Activated CD8-positive, alpha-beta memory T cell treated with anti-CD3 and anti-CD28 coated beads, Interleukin-2, amount 50 U/mL, for 24 hours (primary cell): ENCODE data around the gene DAZAP2.

Experiments
- DNase-seq: peaks from one replicate; pipeline ENCODE4 v3.0.0-alpha.2; 2020; ENCODE audit errors: extremely low read depth

The DAZAP2 gene

GRCh38 chr12:51238510-51239334 is at the start of gene DAZAP2:
Gene DAZAP2 (plus strand): TSS chr12:51238826. CDS start chr12:51238908, 82 bp downstream.
- peak; percentile 85 for DNase-seq

- no peak for DNase-seq
Measured at GRCh38 chr12:51189790-51190355, 48.8 kb upstream of the DAZAP2 start.

GRCh38 chr12:51190820-51191219 is 47.8 kb upstream of the DAZAP2 start:
- no peak for DNase-seq

GRCh38 chr12:51191516-51192283 is 46.9 kb upstream of the DAZAP2 start:
- DNase-seq = no peak

- DNase-seq = no peak
Measured at GRCh38 chr12:51192284-51192671, 46.3 kb upstream of the DAZAP2 start.

GRCh38 chr12:51195841-51196240 is 42.8 kb upstream of the DAZAP2 start:
- DNase-seq = no peak

- DNase-seq = no peak
Measured at GRCh38 chr12:51196547-51196946, 42.1 kb upstream of the DAZAP2 start.

- DNase-seq = no peak
Measured at GRCh38 chr12:51197736-51198567, 40.7 kb upstream of the DAZAP2 start.

- DNase-seq = no peak
Measured at GRCh38 chr12:51198568-51199365, 39.9 kb upstream of the DAZAP2 start.

- DNase-seq = no peak
Measured at GRCh38 chr12:51199366-51199945, 39.2 kb upstream of the DAZAP2 start.

- DNase-seq = no peak
Measured at GRCh38 chr12:51200156-51200555, 38.5 kb upstream of the DAZAP2 start.

- DNase-seq = no peak
Measured at GRCh38 chr12:51200806-51201205, 37.8 kb upstream of the DAZAP2 start.

- no peak for DNase-seq
Measured at GRCh38 chr12:51202718-51203117, 35.9 kb upstream of the DAZAP2 start.

GRCh38 chr12:51205350-51205749 is 33.3 kb upstream of the DAZAP2 start:
- DNase-seq = no peak

- DNase-seq = no peak
Measured at GRCh38 chr12:51208016-51208660, 30.5 kb upstream of the DAZAP2 start.

- DNase-seq = no peak
Measured at GRCh38 chr12:51209259-51209658, 29.4 kb upstream of the DAZAP2 start.

GRCh38 chr12:51210690-51211395 is 27.8 kb upstream of the DAZAP2 start:
- DNase-seq = no peak

GRCh38 chr12:51214895-51215294 is 23.7 kb upstream of the DAZAP2 start:
- no peak for DNase-seq

GRCh38 chr12:51216642-51217041 is 22.0 kb upstream of the DAZAP2 start:
- DNase-seq = no peak
